BJ (cell line): ENCODE data around the gene ASMTL. TPM values are rescaled to one million over a fixed set of nuclear protein-coding genes. Genes with fewer than 3 reads are reported as not detected.

Source experiments
- CTCF ChIA-PET: fragments of 350-600 bp; formaldehyde crosslinking; extraction: SDS; loops from one replicate; lab custom pipeline; 2021; ENCODE audit warnings: antibody characterized with exemption, inconsistent platforms; lab: Yijun Ruan, JAX
- POLR2A ChIA-PET: fragments of 300-600 bp; sonication (Branson Sonifier 250); formaldehyde crosslinking; extraction: SDS; loops from one replicate; lab custom pipeline; 2021; ENCODE audit warnings: antibody characterized with exemption; lab: Charles Lee
- DNase-seq: peaks from one replicate; pipeline ENCODE4 v3.0.0-alpha.2; 2011; ENCODE audit warnings: low read depth
- H3K27me3 ChIP-seq: 2 replicates; pipeline ENCODE4 v1.6.0; 2011; ENCODE audit warnings: low read length; ENCODE audit not compliant: control insufficient read depth, insufficient read depth
- H3K36me3 ChIP-seq: 2 replicates; pipeline ENCODE4 v1.5.1; 2011; ENCODE audit warnings: low read length; ENCODE audit not compliant: control insufficient read depth, insufficient read depth
- H3K4me3 ChIP-seq: 2 replicates; pipeline ENCODE4 v1.5.1; 2011; ENCODE audit warnings: low read depth, mild to moderate bottlenecking, control low read depth, low read length
- CTCF ChIP-seq: IDR thresholded peaks from 2 replicates; pipeline ENCODE4 v1.5.1; 2011; ENCODE audit warnings: low read depth, mild to moderate bottlenecking, control low read depth, inconsistent platforms, low read length, moderate library complexity; ENCODE audit not compliant: insufficient read depth
- polyA minus RNA-seq: library from RNA; depleted of rRNA, polyadenylated mRNA; stranded (reverse); fragments of >200 nt; gene quantifications from 2 replicates; pipeline ENCODE4 v1.2.3, GENCODE V29; 2011; rRNA and poly(A)+ RNA removed
- polyA plus RNA-seq: library from polyadenylated mRNA; depleted of rRNA; stranded (reverse); fragments of >200 nt; gene quantifications from 2 replicates; pipeline ENCODE4 v1.2.3, GENCODE V29; 2011; rRNA removed

The ASMTL gene
- polyA plus RNA-seq: 22.9 and 33.7 TPM in 2 replicates
- 15.4 and 18.4 TPM in 2 replicates for polyA minus RNA-seq

GRCh38 chrX:1452516-1453394, at the start of gene ASMTL:
Gene ASMTL, minus strand, starts transcription at chrX:1452909. Its CDS starts 69 bp downstream, at chrX:1452840.
- ChIA-PET POLR2A (no interaction called here), CTCF (no interaction called here)
- peak; percentile 86 for DNase-seq
- Histone ChIP-seq H3K27me3 (peaks cover 1% of the 10 kb centered on the region; the same call in 1 of the 2 replicates), H3K4me3 (peak within 1 kb of the TSS; percentile 99), H3K36me3 (peaks cover 2% of the 10 kb centered on the region; the same call in 1 of the 2 replicates)
- no peak for TF ChIP-seq CTCF

GRCh38 chrX:1502241-1502640, 49.5 kb upstream of the ASMTL start:
- Histone ChIP-seq H3K4me3 (no peak overlapping the region), H3K27me3 (no peaks in the 10 kb centered on the region), H3K36me3 (no peaks in the 10 kb centered on the region)
- no peak for DNase-seq
- TF ChIP-seq CTCF: no peak
- ChIA-PET POLR2A (no interaction called here), CTCF (no interaction called here)

- TF ChIP-seq CTCF: no peak
- ChIA-PET POLR2A (no interaction called here), CTCF (no interaction called here)
- no peak for DNase-seq
- Histone ChIP-seq H3K36me3 (no peaks in the 10 kb centered on the region), H3K27me3 (no peaks in the 10 kb centered on the region), H3K4me3 (no peak overlapping the region)
These were observed 48.3 kb upstream of the ASMTL start for GRCh38 chrX:1500701-1501624.

DNA sequence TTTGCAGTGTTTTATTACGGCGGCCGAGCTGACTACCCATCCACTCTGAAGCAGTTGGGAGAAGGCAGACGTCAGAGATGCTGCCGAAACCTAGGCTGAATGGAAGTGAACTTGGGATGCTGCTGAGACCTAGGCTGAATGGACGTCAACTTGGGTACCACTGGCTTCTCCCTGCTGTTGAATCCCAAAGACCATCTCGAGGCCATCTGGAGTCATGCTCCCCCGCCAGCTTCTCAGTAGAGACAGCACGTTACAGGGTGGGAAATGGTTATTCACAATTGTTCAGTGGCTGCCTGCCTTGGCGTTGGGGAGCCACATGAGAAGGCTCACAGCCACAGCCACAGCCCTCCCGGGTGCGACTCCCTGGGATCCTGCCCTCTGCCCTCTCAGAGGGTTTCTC, 43.4 kb upstream of the ASMTL start:
- Histone ChIP-seq H3K36me3 (no peaks in the 10 kb centered on the region), H3K4me3 (no peak overlapping the region), H3K27me3 (no peaks in the 10 kb centered on the region)
- ChIA-PET POLR2A (no interaction called here), CTCF (no interaction called here)
- TF ChIP-seq CTCF: no peak
- DNase-seq: no peak
